ENCODE measurements around the gene CERS5.

- TF ChIP-seq CTCF (IDR thresholded peaks at IDR 0.05) (no peak), POLR2A (IDR thresholded peaks at IDR 0.05) (no peak)
These were observed 59.5 kb downstream of the CERS5 start for GRCh38 chr12:50107416-50108268.
